HG03280 (cell line): ENCODE measurements around the gene DCC.

ENCODE experiments used
- ATAC-seq: cut with Tn5 transposase; IDR thresholded peaks from one replicate; pipeline ENCODE4 v1.9.1; 2021; ENCODE audit warnings: mild to moderate bottlenecking, moderate library complexity; ENCODE audit not compliant: unreplicated experiment

The DCC gene

DNA sequence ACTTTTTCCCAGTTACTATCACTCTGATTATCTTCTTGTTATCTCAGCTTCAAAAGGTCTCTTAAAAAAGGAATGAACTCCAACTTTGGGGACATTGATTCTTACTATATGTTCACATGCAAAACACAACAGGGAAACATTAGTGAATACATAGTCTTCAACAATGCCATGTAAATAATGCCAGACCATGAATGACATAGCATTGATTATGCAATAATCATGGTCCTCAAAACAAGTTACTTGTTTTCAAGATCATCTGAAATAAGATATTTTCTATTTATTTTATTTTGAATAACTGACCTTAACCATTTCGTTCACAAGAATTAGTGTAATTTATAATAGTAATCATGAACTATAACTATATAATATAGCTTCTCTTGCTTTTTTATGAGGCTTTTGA, 982.2 kb downstream of the DCC start:
- ATAC-seq = no peak

DNA sequence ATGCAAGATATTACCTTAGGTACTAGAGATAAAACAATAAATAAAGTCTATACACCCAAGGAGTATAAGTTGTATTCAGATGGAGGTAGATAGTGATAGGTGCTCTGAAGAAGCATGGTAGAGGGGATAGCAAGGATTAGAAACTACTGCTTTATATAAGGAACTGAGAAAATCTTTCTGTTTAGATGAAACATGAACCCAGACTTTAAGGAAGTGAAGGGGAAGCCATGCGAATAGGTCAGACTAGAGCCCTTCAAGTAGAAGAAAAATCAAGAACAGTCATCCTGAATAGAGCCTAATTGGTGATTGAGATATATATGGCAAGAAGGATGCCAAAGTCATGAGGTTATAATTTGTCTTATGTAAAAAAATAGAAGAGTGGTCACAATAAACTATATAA, 984.4 kb downstream of the DCC start:
- ATAC-seq = no peak

DNA sequence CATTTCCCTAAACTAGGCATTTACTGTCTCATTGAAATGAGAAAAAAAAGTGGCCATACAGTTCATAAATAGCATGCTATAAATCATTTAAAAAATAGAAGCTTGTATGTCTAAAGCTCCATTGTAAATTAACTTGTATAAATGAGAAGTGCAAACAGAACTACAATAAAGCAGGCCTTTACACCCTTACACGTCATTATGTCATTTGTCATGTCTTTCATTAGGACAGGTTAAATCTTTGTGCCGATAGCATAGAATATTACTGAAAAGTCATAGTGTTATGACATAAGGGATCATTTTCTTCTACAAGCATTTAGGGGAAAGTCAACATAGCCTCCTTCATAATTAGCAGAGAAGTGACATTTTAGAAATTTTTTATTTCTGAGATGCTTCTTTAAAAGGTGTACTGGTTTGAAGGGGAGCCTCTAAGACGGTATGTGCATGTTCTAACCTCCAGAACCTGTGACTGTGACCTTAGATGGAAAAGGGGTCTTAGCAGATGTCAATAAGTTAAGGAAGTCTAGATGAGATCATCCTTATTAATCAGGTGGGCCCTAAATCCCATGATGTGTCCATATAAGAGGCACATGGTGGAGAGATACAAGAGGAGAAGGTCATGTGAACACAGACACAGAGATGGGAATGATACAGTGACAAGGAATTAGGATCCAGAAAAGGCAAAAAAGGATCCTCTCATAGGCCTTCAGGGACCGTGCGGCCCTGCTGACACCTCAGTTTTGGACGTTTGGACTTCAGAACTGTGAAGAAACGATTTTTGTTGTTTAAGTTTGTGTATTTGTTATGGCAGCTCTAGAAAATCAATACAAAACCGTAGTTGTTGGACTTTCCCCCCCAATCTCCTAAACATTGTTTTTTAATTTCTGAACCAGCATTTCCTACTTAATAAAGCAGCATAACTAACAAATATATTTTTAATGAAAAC, 1020.8 kb downstream of the DCC start:
- ATAC-seq = no peak

DNA sequence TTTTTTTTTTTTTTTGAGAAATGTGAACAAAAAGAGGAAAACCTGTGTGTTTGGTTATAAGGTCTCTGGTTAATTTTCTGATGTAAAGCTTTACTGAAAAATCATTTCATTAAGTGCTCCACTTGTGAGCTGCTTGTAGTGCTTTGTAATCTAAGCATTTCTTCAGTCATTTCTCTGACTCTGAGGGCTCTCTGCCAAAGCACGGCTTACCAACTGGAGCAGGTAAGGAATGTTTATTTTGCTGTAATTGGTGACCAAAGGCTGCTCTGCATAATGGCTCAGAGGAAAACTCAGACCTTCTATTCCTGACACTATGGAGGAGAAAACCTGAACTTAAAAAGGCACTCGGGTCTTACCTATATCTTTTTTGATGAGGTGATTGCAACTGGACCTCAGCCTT, 1035.6 kb downstream of the DCC start:
- ATAC-seq = no peak

DNA sequence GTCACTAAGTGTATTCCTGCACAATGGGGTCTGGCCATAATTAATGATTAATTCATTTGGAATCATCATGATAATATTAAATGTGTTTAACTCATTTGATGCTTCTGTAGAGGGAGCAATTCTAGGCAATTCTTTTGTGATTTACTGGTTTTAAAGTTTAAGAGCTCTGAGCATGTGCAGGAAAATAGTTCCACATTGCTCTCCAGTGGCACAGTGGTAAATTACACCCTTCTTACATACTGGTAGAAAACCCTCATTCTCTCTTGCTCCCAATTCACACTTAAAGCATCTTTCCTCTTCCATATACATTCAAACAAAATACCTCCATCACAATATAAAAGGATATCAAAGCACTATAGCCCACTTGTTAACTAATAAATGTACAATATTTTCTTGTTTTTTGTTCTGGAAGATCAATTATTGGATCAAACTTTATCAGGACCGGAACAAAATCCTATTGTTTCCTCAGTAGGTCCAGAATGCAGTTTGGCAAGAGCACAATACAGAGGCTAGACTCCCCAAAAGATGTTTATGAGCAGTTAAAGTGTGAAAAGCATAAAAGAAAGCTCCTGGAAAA, 1040.2 kb downstream of the DCC start:
- no peak for ATAC-seq

DNA sequence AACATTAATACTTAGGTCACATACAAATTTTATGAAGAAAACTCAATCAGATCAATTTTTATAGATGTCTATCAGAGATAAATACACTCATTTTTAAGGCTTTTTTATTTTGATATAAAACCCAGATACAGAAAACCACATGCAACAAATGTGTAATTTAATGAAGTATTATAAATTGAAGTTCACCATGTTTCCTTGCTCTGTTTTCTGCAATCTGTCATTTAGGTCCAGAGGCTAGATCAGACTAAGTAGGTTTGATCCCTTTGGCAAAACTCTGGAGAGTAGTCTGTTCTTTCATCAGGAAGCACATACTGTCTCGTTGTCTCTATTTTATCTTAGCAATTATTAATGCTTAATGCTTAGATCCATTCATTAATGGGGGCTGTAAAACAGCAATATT, 1042.9 kb downstream of the DCC start:
- no peak for ATAC-seq

DNA sequence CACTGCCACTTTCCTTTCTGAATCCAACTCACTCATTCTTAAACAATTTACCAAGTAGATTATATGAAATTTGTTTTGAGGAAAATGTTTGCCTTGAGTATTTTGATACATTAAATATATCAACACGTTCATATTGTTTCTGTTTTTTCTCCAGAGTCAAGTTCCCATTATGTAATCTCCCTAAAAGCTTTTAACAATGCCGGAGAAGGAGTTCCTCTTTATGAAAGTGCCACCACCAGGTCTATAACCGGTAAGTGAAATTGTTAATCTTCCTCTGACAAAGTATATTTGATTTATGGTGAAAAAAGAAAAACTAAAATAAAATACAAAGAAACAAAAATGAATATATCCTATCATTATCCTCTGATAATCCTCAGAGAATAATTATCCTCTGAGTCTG, 1045.9 kb downstream of the DCC start:
- no peak for ATAC-seq

DNA sequence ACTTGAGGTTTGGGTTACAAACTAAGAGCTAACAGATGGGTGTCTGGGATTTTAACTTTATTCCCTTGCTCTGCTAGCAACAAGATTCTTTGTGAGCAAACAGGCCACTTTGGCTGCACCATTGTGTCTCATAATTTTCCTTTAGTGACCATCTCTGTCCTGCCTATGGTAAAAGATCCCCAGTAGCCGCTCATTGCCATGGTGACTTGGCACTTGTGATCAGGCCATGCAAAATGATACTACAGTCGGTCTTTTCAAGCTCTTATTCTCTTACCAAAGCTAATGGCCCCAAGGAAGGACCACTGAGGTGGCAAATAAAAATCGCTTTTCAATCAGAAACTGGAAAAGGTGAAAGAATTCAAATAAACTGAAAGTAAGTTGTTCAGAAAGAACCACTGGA, 1047.6 kb downstream of the DCC start:
- no peak for ATAC-seq

DNA sequence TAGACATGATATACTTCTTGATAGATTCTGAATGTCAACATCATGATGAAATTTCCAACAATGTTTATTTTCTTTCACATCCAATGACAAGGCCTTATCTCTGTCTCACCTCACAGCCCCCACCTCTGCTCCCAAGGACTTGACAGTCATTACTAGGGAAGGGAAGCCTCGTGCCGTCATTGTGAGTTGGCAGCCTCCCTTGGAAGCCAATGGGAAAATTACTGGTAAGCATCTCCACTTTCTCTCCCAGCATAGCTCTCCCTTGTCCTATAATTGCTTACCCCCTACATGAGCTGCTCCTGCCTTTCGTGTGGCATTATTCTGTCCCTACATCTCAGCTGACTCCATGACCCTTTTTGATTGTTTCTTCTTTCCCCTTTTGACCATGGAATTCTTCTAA, 1062.7 kb downstream of the DCC start:
- no peak for ATAC-seq

DNA sequence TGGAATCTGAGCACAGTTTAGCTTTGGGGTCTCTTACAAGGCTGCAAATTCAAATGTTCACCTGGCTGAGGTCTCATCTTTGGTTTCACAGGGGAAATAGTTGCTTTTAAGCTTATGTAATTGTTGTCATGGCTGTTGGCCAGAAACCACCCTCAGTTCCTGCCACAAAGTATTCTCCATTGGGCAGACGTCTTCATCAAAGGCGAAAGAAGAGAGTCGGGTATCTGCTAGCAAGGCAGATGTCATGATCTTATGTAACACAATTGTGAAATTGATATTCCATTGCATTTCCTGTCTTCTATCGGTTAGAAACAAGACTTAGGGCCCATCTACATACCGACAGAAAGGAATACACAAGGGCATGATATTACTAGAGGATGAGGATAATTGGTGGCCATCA, 1068.3 kb downstream of the DCC start:
- ATAC-seq = no peak

DNA sequence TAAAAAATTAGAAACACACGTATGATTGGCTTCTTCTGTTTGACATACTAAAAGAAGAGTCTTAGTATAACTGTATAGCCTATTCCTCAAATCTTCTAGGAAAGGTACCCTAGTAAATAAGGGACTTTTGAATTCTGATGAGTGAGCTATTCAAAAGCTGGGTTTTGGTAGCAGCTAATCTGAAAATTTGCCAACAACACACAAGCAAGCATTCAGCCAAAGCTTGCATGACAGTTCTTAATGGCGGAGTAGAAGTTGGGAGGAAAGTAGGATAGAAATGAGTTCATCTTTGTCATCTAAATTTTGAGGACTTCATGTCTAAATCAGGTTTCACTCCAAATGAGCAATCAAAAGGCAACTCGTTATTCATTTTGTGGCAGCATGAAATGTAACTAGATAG, 1071.5 kb downstream of the DCC start:
- no peak for ATAC-seq

DNA sequence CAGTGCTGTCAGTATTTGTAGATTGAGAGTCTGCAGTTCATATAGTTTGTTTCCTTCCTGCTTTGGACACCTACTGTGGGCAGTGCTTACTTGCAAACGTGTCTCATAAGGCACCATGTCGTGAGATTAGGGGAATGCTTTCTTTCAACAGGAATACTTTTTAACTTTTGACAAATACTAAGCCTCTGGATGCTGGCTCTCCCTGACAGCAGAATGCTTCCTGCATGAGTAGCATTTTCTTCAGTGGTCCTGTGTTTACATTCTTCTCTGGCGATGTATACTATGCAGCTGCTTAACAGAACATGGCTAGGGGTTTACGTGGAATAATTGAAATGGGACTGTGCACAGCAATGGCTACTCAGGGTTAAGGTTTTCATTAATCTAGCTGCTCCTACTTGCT, 1077.0 kb downstream of the DCC start:
- ATAC-seq = no peak

DNA sequence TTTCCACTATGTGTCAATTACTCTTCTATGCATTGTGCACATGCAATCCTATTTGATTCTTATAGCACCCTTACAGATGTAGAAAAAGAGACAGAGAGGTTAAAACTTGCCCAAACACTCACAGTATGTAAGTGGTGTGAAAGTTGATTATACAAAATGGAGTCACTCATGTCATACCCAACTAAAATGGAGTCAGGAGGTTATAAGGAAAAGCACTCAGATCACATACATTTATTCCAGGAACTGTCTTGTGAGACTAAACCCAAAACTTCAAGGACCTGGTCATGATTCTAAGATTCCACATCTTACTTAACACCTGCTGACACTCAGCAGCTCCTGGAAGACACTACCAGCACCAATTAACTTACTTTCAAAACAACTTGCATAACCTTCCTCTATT, 1081.9 kb downstream of the DCC start:
- ATAC-seq = no peak

DNA sequence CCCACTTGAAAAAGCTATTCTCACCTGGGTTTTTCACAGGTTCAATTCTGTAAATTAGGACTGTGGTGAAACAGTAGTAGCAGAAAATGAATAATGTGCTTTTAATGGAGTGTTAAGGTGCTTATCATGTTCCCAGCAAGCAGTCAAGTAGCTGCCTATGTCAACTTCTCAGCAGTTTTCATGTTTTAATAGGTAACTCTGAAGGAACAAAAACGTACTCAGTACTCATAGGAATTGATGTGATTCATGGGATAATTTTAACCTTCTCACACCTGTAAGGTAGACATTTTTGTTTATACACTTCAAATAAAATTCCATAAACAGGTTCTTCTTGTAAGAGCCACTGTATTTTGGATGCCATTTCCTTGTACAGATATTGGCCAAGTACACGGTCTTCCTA, 1082.9 kb downstream of the DCC start:
- no peak for ATAC-seq

DNA sequence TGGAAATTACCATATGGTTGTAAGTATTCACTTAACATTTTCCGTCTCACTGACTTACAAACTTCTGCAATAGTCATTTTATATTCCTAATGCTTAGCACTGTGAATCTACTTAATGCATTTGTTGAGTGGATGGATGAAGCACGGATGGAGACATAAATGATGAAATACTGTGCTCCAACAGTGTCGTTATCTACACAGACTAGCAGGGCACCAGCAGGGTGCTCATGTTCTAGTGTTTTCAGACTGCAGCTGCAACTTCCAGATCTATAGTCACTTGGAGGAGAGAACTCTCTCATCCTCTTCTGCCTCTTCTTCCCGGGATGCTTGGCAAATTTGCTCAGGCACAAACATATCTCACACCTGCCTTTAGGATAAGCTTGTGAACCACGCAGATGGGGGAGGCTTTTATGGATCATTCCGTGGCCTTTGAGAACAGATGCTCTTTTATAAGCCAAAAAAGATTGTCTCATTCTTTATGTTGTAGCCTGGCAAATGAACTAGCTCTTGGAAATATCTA, 1086.7 kb downstream of the DCC start:
- ATAC-seq = no peak

DNA sequence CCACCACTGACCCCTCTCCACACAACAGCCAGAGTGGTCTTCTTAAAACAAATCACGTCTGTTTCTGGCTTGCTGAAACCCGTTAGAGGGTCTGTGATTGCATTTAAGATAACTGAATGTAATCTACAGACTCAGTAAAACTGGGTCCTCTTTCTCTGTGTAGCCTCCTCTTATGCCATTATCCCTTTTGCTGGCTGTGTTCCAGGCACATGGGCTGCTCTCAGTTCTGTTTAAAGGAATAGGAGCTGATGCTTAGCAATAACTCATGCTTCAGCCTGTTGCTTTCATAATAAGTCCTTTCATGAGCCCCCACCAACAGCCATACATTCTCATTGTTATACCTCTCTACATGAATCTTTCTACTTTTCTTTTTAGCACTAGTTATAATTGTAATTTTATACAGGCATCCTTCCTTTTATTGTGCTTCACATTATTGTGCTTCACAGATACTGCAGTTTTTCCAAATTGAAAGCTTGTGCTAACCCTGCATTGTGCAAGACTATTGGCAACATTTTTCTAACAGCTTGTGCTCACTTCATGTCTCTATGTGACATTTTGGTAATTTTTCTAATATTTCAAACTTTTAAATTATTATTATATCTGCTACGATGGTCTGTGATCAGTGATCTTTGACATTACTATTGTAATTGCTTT, 1101.9 kb downstream of the DCC start:
- no peak for ATAC-seq

DNA sequence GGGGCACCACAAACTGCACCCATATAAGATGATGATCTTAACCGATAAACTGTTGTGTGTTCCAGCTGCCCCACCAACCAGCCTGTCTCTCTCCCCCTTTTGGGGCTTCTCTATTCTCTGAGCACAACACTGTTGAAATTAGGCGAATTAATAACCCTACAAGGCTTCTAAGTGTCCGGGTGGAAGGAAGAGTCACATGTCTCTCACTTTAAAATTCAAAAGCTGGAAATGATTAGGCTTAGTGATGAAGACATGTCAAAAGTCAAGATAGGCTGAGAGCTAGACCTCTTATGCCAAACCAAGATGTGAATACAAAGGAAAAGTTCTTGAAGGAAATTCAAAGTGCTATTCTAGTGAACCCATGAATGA, 1102.4 kb downstream of the DCC start:
- no peak for ATAC-seq

DNA sequence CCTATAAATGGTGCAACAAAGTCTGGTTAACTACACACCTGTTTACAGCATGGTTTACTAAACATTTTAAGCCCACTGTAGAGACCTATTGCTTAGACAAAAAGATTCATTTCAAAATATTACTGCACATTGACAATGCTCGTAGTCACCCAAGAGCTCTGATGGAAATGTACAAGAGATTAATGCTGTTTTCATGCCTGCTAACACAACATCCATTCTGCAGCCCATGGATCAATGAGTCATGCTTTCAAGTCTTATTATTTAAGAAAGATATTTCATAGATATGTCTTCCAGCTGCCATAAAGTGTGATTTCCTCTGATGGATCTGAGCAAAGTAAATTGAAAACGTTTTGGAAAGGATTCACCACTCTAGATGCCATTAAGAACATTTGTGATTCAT, 1103.3 kb downstream of the DCC start:
- no peak for ATAC-seq

DNA sequence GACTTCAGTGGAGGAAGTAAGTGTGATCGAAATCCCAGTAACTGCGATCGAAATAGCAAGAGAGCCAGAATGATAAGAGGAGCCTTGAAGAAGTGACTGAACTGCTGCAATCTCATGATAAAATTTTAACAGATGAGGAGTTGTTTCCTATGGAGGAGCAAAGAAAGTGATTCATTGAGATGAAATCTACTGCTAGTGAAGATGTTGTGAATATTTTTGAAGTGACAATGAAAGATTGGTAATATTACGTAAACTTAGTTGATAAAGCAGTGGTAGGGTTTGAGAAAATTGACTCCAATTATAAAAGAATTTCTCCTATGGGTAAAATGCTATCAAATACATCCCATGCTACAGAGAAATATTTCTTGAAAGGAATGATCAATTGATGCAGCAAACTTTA, 1103.8 kb downstream of the DCC start:
- ATAC-seq = no peak

DNA sequence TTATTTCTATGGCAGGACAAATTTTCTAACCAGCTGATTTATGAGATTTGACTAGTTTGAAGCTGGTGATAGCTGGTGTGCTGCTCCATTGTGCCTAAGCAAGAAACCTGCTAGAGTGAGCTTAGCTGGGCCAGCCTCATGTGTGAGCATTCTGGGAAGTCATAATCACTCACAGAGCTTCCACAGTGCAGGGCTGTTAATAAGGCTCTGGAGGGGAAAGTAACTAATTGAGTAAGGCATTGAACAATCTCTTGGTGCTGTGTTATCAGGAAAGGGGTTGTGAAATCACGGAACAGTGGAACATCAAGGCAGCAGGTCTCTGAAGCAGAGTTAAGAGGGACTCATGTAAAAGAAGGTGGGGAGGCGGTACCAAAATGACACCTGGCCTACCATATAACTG, 1111.9 kb downstream of the DCC start:
- ATAC-seq = no peak

DNA sequence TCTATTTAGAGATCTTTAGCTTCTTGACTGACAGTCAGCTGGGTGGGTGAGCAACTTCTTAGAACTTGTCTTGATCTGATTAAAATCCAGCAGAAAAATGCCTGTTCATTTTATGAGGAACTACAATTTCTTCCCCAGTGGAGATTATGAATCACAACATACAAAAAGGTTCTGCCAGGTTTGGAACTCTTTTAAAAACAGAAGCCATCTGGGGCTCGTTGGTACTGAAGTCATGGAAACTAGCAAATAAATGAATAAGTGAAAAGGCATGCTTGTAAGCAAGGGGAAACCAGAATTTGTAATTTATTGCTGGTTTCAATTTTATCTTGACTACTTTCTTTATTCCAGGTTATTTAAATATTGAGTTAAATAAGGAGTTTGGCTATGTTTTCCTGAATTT, 1117.1 kb downstream of the DCC start:
- no peak for ATAC-seq

DNA sequence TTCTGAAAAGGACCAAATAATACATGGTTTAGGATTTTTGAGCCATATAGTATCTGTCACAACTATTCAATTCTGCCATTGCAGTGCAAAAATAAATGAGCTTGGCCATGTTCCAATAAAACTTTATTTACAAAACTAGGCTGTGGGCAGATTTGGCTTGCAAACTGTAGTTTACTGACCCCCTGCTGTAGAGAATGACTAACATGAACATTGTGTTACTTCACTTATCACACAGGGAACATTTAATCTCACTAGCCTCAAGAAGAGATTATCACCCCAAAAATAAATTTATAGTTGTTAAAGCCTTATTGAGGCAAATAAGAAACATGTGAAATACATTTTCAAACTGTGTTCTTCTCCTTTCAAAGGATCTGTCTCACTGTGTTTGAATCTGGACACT, 1118.3 kb downstream of the DCC start:
- no peak for ATAC-seq
